Regular cardiac myocyte (primary cell): ENCODE measurements around the gene UNC13B. TPM values are rescaled to one million over a fixed set of nuclear protein-coding genes. Genes with fewer than 3 reads are reported as not detected.

Experiments used
- total RNA-seq: library from RNA; depleted of rRNA; stranded (reverse); fragments of >200 nt; gene quantifications from 2 replicates; pipeline ENCODE4 v1.2.3, GENCODE V29; 2014

Gene UNC13B
- total RNA-seq: 29.6 and 30.3 TPM in 2 replicates

GRCh38 chr9:35161713-35162604 is at the start of gene UNC13B:
Gene UNC13B (plus strand): TSS chr9:35162009. CDS start chr9:35162284, 275 bp downstream.

GRCh38 chr9:35115680-35116538 is 45.9 kb upstream of the UNC13B start, which contains the start of gene ATOSB:
Gene ATOSB (minus strand): TSS chr9:35115862. CDS start chr9:35108274, 7,588 bp downstream.

Other genes starting within 250 kb of the UNC13B start
- gene PHF24, start 203.7 kb upstream of the UNC13B start, total RNA-seq: 0.28 TPM in 1 of 2 replicates, not detected in the other
- 8.2 and 10.7 TPM in 2 replicates for gene DNAJB5, start 172.3 kb upstream of the UNC13B start, total RNA-seq
- 302 and 466 TPM in 2 replicates for gene VCP, start 89.4 kb upstream of the UNC13B start, total RNA-seq
- gene FANCG, start 82.1 kb upstream of the UNC13B start, total RNA-seq: 11.6 and 44.1 TPM in 2 replicates
- gene PIGO, start 65.4 kb upstream of the UNC13B start, total RNA-seq: 11.6 and 11.7 TPM in 2 replicates
- 144 and 332 TPM in 2 replicates for gene STOML2, start 58.9 kb upstream of the UNC13B start, total RNA-seq
- gene ATOSB, start 46.1 kb upstream of the UNC13B start, total RNA-seq: 25.4 and 26.8 TPM in 2 replicates